Activated naive CD4-positive, alpha-beta T cell treated with anti-CD3 and anti-CD28 coated beads, Interleukin-2, amount 50 U/mL, for 16 hours (primary cell): ENCODE measurements around the gene PRLR.
"Not testable (repeated sequence)": the region's sequence is repeated elsewhere in the genome, so short reads cannot be mapped to it uniquely, and the experiment has no call there.

Experiments
- DNase-seq: peaks from one replicate; pipeline ENCODE4 v3.0.0-alpha.2; 2020

Gene PRLR

GRCh38 chr5:35194635-35195471, 35.4 kb downstream of the PRLR start:
- no peak for DNase-seq

- no peak for DNase-seq
Measured at GRCh38 chr5:35192506-35192905, 37.8 kb downstream of the PRLR start.

DNA sequence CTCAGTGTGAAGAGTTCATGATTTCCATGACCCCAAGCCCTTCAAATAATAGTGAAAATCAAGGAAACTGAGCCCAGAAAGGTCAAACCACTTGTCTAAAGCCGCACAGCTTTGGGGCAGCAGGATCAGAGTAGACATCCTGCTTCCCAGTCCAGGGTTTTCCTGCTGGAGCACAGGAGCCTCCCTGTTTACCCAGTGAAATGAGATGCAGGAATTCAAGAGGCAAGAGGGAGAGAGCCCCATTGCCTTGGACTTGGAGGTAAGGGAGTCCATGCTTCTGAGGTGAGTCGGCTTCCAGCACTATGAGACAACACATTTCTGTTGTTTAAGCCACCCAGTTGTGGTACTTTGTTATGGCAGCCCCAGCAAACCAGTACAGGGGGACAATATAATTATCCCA, 40.5 kb downstream of the PRLR start:
- not testable (repeated sequence) for DNase-seq

DNA sequence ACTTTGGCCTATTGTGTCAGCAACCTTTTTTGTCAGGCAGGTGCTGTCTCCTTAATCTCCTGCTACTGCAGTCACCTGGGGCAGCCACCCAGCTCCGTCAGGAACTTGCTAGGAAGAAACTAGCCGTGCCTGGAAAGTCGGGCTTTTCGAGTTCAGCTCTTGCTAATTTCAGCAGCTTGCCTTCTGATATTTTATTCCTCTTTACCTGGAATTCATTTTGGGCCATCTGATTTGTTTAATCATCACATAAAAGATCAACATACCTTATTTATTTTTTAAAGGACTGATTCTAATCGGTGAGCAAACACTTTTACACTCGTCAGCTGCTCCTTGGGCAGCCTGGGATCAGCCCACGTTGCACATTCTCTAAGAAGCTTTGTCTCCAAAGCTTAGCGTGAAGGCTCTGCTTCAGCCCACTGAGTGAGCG, 42.2 kb downstream of the PRLR start:
- DNase-seq, result no peak

- not testable (repeated sequence) for DNase-seq
Measured at GRCh38 chr5:35187621-35188020, 42.7 kb downstream of the PRLR start.

DNA sequence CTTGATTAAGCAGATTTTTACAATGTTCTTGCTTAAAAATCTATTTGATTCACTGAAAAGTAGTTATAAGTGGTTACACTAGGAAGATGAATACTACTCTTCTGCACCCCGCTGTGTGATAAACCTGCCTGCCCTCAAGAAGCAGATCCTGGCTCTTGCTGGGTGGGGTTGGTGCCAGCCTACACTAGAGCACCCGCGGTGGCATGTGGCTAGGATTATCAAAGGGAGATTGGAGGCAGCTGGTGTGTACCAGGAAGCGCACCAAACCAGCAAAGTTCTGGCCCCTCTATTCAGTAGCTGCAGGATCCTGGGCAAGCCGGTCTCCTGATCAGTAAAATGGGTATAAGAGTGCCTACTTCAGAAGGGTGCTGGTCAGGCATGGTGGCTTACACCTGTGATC, 43.5 kb downstream of the PRLR start:
- DNase-seq, result no peak

DNA sequence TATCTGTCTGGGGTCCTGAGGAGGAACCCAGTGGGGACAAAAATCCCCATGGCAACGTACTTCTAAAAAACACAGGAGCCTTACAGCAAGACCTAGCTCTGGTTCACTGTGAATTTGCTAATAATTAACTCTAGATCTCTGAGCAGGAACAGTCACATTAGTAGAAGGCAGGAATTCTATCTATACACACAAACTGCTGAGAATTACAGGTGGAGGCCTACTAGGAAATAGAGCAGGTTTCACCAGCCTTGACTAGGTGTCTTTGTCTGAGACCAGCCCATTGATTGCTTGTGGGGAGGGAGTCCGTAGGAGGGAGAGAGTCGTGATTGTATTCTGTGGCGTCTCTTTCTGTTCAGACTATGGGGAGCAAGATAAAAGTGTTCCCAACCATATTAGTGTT, 44.8 kb downstream of the PRLR start:
- no peak for DNase-seq

DNA sequence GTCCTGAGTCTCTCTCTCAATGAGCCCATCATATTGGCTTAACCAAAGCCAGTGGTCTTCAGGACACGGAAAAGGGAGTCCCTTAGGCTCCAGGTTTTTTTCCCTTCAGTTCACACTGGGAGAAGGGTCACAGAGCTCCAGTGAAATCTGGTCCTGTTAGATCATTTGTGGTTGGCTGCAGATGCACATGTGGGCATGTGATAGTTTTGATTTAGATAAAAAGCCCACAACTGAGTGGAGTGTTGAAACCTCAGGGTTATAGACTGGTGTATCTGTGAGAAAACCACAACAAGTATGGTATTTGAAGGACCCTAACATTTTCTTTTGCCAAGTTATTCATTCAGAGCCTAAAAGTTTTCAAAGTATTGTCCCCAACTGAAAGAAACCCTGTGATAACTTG, 46.7 kb downstream of the PRLR start:
- no peak for DNase-seq

DNA sequence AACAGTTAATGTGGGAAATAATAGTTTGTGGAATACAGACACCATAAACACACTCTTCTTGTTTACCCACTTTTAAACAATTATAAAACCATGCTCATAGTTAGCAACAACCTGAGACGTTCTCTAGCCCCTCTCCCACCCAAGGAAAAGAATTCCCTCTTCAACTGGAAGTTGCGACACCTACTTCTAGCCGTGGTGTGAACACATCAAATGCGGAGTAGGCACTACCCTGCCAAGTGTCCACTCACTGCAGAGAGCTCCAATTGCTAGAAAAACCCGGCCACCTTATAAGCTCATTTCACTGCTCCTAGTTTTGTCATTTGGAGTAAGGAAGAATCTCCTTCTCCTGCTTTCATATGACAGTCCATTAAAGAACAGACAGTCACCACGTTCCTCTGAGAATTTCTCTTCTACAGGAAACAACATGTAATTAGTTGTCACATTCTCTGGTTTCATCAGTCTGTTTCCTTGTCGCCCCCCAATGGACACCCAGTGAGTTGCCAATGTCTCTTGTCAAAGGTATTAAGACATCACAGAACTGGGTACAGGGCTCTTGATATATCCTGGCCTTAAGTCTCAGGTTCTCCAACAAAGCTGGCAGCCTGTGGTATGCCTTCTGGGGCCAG, 47.3 kb downstream of the PRLR start:
- DNase-seq, result peak; percentile 15

DNA sequence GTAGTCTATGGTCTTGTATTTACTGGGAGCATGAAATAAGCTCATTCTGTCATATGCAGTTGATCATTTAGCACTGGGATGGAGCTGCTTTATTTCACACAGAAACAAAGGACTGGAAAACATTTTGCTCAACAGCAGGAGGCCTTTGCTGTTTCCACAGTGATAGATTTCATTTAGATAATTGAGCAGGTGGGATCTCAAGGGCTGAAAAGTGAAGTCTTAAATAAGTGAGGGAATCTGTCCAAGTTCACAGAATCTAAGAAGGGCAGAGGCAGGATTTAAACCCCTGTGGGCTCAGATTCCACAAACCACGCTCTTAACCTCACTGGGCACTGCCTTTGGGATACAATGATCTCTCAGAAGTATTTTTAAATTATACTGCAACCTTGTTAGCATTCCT, 47.8 kb downstream of the PRLR start:
- DNase-seq, result no peak

DNA sequence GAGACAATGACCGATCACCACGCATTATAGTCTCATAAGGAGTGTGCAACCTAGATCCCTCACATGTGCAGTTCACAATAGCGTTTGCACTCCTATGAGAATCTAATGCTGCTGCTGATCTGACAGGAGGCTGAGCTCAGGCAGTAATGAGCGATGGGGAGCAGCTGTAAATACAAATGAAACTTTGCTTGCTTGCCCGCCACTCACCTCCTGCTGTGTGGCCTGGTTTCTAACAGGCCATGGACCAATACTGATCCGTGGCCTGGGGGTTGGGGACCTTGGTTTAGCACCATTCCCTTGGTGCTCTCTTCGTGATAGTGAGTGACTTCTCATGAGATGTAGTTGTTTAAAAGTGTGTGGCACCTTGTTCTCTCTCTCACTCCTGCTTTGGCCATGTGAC, 50.2 kb downstream of the PRLR start:
- no peak for DNase-seq

DNA sequence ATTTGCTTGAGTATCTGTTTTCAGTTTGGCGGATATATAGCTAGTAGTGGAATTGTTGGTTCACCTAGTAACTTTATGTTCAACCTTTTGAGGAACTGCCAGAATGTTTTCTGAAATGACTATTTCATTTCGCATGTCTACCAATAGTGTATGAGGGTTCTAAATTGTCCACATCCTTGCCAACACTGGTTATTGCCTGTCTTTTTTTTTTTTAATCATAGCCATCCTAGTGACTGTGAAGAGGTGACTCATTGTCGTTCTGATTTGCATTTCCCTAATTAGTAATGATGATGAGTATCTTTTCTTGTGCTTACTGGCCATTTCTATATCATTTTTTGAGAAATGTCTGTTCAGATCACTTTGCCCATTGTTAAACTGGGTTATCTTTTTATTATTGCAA, 52.5 kb downstream of the PRLR start:
- no peak for DNase-seq

GRCh38 chr5:35172533-35172932, 57.8 kb downstream of the PRLR start:
- no peak for DNase-seq

DNA sequence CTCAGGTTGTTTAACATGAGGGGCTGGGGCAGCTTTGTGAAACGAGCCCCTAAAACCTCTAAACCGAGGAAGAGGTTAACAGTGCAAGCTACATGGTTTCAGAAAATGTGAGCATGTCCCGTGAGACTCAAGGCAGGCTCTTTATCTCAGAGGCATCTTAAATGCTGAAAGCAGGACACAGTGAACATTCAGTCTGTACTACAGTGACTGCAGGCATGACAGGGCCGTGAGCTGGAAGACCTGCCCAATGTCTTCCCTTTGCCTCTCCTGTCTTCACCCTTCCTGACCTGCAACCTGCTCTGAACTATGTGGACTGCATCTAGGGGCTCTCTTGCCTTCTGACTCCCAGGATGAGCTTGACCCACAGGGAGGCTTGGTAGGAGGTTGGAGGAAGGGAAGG, 58.3 kb downstream of the PRLR start:
- no peak for DNase-seq

DNA sequence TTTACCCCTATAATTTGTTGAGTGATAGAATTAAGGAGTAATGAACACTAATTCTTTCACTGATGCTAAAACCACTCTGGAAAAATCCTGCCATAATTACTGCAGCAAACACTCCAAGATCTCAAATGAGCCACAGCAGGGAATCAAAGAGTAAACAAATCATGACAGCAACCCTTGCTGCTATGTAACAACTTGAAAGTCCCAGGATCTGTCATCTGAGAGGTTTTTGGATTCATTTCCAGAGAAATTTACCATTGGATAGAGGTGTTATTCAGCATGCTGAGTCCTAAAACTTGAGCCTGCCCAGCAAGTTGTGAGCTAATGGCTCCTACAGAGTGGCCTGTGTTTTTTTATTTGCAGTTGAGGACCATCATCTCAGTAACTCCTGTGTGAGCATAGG, 59.2 kb downstream of the PRLR start:
- no peak for DNase-seq

DNA sequence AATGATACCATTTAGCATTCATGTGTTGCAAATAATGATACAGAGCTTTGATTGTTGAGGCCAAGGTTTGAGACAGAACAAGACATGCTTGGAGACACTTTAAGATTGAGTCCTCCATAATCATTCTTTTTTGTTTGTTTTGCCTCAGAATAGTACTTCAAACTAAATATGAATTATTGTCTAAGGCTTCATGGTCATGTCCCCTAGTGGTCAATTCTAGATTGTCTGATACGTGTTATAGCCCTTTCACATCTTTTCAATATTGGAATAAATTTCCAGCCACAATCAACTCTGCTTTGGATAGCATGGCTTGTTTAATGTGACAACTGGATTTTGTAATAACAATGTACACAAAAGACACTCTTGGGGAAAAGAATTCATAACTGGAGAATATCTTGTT, 64.2 kb downstream of the PRLR start:
- no peak for DNase-seq

- DNase-seq, result no peak
Measured at GRCh38 chr5:35164860-35165542, 65.3 kb downstream of the PRLR start.

DNA sequence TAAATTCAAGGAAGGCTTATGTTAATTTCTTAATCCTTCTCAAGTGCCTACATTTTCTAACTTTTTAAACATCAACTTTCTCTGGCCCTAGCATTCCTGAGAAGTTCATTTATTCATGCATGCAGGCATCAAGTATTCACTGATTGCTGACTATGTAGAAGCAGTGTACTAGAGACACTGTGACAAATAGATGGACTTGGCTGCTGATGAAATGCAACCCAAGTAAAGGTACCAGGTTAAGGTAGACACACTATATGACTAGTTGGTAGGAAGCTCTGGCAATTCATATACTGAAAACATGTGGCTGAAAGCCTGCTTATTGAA, 66.6 kb downstream of the PRLR start:
- DNase-seq, result no peak

DNA sequence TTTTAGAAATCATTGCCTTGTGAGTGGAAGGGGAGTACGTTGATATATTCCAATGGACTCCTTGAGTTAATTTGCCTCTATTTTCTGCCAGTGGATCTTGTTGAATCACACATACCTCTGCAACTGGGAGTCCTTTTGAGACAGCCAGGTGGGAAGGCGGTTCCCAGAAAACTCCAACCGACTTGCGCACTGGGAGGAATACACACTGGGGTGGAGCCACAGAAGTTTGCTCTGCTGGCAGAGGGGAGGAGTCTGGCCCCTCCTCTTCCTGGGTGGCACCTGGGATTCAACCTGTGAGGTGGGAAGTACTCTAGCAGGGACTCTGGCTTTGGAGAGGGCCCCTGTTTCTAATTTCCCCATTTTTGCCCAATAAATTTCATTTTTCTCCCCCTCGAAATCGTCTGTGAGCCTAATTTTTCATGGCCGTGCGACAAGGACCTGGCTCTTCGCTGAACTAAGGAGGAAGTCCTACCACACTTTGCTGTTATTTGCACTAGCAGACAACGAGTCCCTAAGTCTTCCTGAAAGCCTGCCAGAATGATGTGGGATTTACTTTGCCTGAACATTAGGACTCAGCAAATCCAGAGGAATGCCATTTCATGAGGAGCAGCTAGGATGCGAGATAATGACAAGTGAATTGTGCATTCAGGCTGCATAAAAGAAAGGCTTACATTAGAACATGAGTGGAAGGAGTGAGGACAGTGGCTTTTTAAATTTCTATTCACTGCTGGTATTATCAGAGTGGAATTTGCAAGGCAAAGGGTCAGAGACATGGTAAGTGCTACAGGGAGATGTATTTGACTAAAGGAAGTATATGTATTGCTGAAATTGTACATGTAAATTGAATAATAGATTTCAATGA, 67.2 kb downstream of the PRLR start:
- no peak for DNase-seq

DNA sequence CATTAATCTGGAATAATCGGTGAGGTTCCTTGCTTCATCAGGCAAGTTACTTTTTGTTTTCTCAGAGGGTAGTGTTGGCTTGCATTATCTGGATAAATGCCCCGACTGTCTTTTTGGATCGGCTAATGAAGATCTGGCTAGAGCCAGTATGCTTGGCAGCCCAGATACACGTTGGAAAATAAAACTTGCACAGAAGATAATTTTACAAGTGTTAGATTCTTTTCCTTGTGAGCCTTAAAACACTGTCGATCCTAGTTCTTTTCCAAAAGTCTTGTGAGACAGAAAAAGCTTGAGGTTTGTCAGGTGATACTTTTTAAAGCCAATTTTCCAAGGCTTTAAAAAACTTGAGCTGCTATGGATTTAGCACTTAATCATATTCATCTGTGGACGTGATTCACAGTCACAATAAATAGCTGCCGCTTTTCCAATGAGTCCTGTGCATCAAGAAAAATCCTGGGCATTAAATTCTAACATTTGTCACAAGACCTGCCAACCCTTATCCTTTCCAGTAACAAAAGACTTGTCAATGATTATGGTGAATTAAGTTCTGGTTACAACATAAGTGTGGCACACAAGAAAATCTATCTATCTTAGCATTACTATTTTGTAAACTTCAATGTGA, 68.5 kb downstream of the PRLR start:
- no peak for DNase-seq

DNA sequence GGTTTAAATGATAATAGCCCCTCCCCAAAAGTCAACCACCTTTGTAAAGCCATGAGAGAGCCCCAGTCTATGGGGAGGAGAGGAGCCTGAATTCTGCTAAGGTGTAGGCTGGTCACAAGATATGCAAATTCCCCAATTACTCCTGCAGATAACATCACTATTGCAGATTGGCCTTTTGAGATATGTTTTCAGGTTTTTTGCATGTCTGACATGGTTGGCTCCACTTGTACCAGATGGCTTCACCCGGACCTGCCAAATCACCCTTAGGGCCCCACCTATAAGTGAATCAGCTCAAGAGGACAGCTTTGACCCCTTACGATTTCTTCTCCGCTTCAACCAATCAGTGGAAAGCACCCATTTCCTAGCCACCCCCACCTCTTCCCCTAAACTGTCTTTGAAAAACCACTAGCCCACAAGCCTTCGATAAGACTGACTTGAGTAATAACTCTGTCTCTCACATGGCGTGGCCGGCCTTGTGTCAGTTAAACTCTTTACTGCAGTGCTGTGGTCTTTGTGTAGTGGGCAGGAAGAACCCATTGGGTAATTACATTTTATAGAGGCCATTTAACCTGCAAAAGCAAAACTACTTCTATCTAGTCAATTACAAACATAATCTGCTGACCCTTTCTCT, 69.7 kb downstream of the PRLR start:
- no peak for DNase-seq

GRCh38 chr5:35159370-35159742, 70.9 kb downstream of the PRLR start:
- no peak for DNase-seq
